SJCRH30 (cell line): ENCODE data around the gene FAM118A. TPM values are rescaled to one million over a fixed set of nuclear protein-coding genes. Genes with fewer than 3 reads are reported as not detected.
"Not testable (repeated sequence)": the region's sequence is repeated elsewhere in the genome, so short reads cannot be mapped to it uniquely, and the experiment has no call there.

Experiments used
- DNase-seq, 2 experiments: peaks; one replicate each; pipeline ENCODE4 v3.0.0-alpha.2; 2015 to 2020
- H3K27ac ChIP-seq: fragments of 250-450 bp; sonication (Bioruptor Pico); 2 replicates; pipeline ENCODE4 v1.5.1; 2020; ENCODE audit warnings: mild to moderate bottlenecking, moderate library complexity
- H3K27me3 ChIP-seq: fragments of 250-450 bp; sonication (Bioruptor Pico); 2 replicates; pipeline ENCODE4 v1.5.1; 2020; ENCODE audit warnings: mild to moderate bottlenecking, moderate library complexity
- H3K36me3 ChIP-seq: fragments of 250-450 bp; sonication (Bioruptor Pico); 2 replicates; pipeline ENCODE4 v1.5.1; 2020; ENCODE audit warnings: mild to moderate bottlenecking, moderate library complexity
- H3K4me1 ChIP-seq: fragments of 250-450 bp; sonication (Bioruptor Pico); 2 replicates; pipeline ENCODE4 v1.5.1; 2020; ENCODE audit warnings: mild to moderate bottlenecking, moderate library complexity
- H3K4me3 ChIP-seq: fragments of 250-450 bp; sonication (Bioruptor Pico); 2 replicates; pipeline ENCODE4 v1.5.1; 2020; ENCODE audit warnings: mild to moderate bottlenecking, moderate library complexity
- H3K9me3 ChIP-seq: fragments of 250-450 bp; sonication (Bioruptor Pico); replicated peaks from 2 replicates; pipeline ENCODE4 v1.5.1; 2020; ENCODE audit warnings: mild to moderate bottlenecking, moderate library complexity
- total RNA-seq: library from RNA; depleted of rRNA; stranded (reverse); fragments of >200 nt; shearing (Covaris generic); gene quantifications from 2 replicates; pipeline ENCODE4 v1.2.3, GENCODE V29; 2014; rRNA removed

The FAM118A gene
- total RNA-seq: 11.6 and 13.8 TPM in 2 replicates

GRCh38 chr22:45309422-45310227, at the start of gene FAM118A:
TSS of gene FAM118A (plus strand) at chr22:45309934. CDS start at chr22:45322380, 12,446 bp downstream.
- DNase-seq: peak; percentile 83 to 88
- H3K27ac ChIP-seq: peak within 1 kb of the TSS; percentile 54; the same call in 1 of the 2 replicates
- H3K36me3 ChIP-seq: no peaks in the 10 kb centered on the region
- no peaks in the 10 kb centered on the region for H3K27me3 ChIP-seq
- peak within 1 kb of the TSS; percentile 85 for H3K4me3 ChIP-seq
- H3K4me1 ChIP-seq: peaks cover 2% of the 10 kb centered on the region; the same call in 1 of the 2 replicates
- no peaks in the 10 kb centered on the region for H3K9me3 ChIP-seq

GRCh38 chr22:45260395-45260759, 49.4 kb upstream of the FAM118A start:
- H3K9me3 ChIP-seq, H3K27ac ChIP-seq, H3K4me3 ChIP-seq, H3K4me1 ChIP-seq, H3K27me3 ChIP-seq, H3K36me3 ChIP-seq, DNase-seq: not testable (repeated sequence)

- no peaks in the 10 kb centered on the region for H3K9me3 ChIP-seq
- no peaks in the 10 kb centered on the region for H3K27me3 ChIP-seq
- DNase-seq: no peak
- H3K27ac ChIP-seq: no peak overlapping the region
- H3K4me1 ChIP-seq: no peaks in the 10 kb centered on the region
- H3K4me3 ChIP-seq: no peak overlapping the region
- no peaks in the 10 kb centered on the region for H3K36me3 ChIP-seq
These were observed 48.2 kb upstream of the FAM118A start for GRCh38 chr22:45261407-45262088.

GRCh38 chr22:45262195-45262930, 47.4 kb upstream of the FAM118A start:
- H3K4me1 ChIP-seq: no peaks in the 10 kb centered on the region
- H3K27me3 ChIP-seq: no peaks in the 10 kb centered on the region
- DNase-seq: no peak
- H3K9me3 ChIP-seq: no peaks in the 10 kb centered on the region
- H3K27ac ChIP-seq: no peak overlapping the region
- no peak overlapping the region for H3K4me3 ChIP-seq
- no peaks in the 10 kb centered on the region for H3K36me3 ChIP-seq

- DNase-seq: peak in 1 of 2 experiments; percentile 44
- Histone ChIP-seq H3K27me3 (no peaks in the 10 kb centered on the region), H3K9me3 (no peaks in the 10 kb centered on the region), H3K4me1 (no peaks in the 10 kb centered on the region), H3K4me3 (no peak overlapping the region), H3K27ac (no peak overlapping the region), H3K36me3 (no peaks in the 10 kb centered on the region)
These were observed 46.7 kb upstream of the FAM118A start for GRCh38 chr22:45262931-45263462.

GRCh38 chr22:45263463-45264269, 46.1 kb upstream of the FAM118A start:
- H3K27me3 ChIP-seq: no peaks in the 10 kb centered on the region
- H3K4me3 ChIP-seq: no peak overlapping the region
- H3K36me3 ChIP-seq: no peaks in the 10 kb centered on the region
- peak; percentile 55 to 69 for DNase-seq
- H3K9me3 ChIP-seq: no peaks in the 10 kb centered on the region
- H3K4me1 ChIP-seq: no peaks in the 10 kb centered on the region
- no peak overlapping the region for H3K27ac ChIP-seq

- Histone ChIP-seq H3K27ac (no peak overlapping the region), H3K27me3 (peaks cover 5% of the 10 kb centered on the region; the same call in 1 of the 2 replicates), H3K9me3 (no peaks in the 10 kb centered on the region), H3K4me3 (no peak overlapping the region), H3K36me3 (no peaks in the 10 kb centered on the region), H3K4me1 (peaks cover 4% of the 10 kb centered on the region)
- no peak for DNase-seq
These were observed 44.2 kb upstream of the FAM118A start for GRCh38 chr22:45265535-45265934.

- H3K4me1 ChIP-seq: peaks cover 17% of the 10 kb centered on the region
- DNase-seq: no peak
- no peaks in the 10 kb centered on the region for H3K9me3 ChIP-seq
- H3K4me3 ChIP-seq: peak overlapping the region; percentile 25
- no peaks in the 10 kb centered on the region for H3K36me3 ChIP-seq
- H3K27me3 ChIP-seq: peaks cover 5% of the 10 kb centered on the region; the same call in 1 of the 2 replicates
- H3K27ac ChIP-seq: no peak overlapping the region
These were observed 41.4 kb upstream of the FAM118A start for GRCh38 chr22:45268167-45268957.

- Histone ChIP-seq H3K36me3 (no peaks in the 10 kb centered on the region), H3K27ac (no peak overlapping the region), H3K4me1 (peaks cover 17% of the 10 kb centered on the region), H3K9me3 (no peaks in the 10 kb centered on the region), H3K27me3 (peaks cover 5% of the 10 kb centered on the region; the same call in 1 of the 2 replicates), H3K4me3 (peak overlapping the region; percentile 47)
- peak; percentile 67 to 76 for DNase-seq
These were observed 40.5 kb upstream of the FAM118A start for GRCh38 chr22:45268958-45269844.

- Histone ChIP-seq H3K4me3 (no peak overlapping the region), H3K4me1 (peaks cover 17% of the 10 kb centered on the region), H3K27ac (no peak overlapping the region), H3K36me3 (no peaks in the 10 kb centered on the region), H3K27me3 (peaks cover 5% of the 10 kb centered on the region; the same call in 1 of the 2 replicates), H3K9me3 (no peaks in the 10 kb centered on the region)
- DNase-seq: no peak
These were observed 39.4 kb upstream of the FAM118A start for GRCh38 chr22:45270095-45271020.

GRCh38 chr22:45271667-45272201, 38.0 kb upstream of the FAM118A start:
- Histone ChIP-seq H3K9me3 (no peaks in the 10 kb centered on the region), H3K27me3 (peaks cover 5% of the 10 kb centered on the region; the same call in 1 of the 2 replicates), H3K4me1 (peaks cover 17% of the 10 kb centered on the region), H3K36me3 (no peaks in the 10 kb centered on the region), H3K4me3 (no peak overlapping the region), H3K27ac (peak overlapping the region; percentile 54)
- peak; percentile 83 to 88 for DNase-seq
